IMR-90 (cell line): ENCODE results near the gene PLEKHJ1. TPM values are rescaled to one million over a fixed set of nuclear protein-coding genes. Genes with fewer than 3 reads are reported as not detected.

Source experiments
- ATAC-seq: fragments of 200-7000 bp; cut with Tn5 transposase; 2 replicates; pipeline ENCODE4 v1.9.1; 2020; ENCODE audit warnings: low read depth, mild to moderate bottlenecking, moderate library complexity
- BruUV-seq: library from RNA; stranded (reverse); fragments of 400-500 nt; replicated peaks from 2 replicates; lab custom pipeline; 2021; lab: Mats Ljungman, UMichigan
- CTCF ChIA-PET: fragments of 300-600 bp; formaldehyde crosslinking; extraction: SDS; loops from one replicate; lab custom pipeline; 2021; ENCODE audit warnings: antibody characterized with exemption; lab: Yijun Ruan, JAX
- POLR2A ChIA-PET: fragments of 300-600 bp; sonication (Branson Sonifier 250); formaldehyde crosslinking; loops from one replicate; lab custom pipeline; 2022; ENCODE audit warnings: antibody characterized with exemption; ENCODE audit not compliant: unreplicated experiment; lab: Charles Lee
- DNase-seq: peaks from one replicate; pipeline ENCODE4 v3.0.0; 2013
- H2AFZ ChIP-seq: replicated peaks from 2 replicates; pipeline ENCODE3; 2013; ENCODE audit warnings: low read length, mild to moderate bottlenecking; ENCODE audit not compliant: poor library complexity
- H2AK5ac ChIP-seq: 2 replicates; pipeline ENCODE4 v1.6.1; 2013; ENCODE audit warnings: low read depth, low read length, inconsistent platforms
- H2AK9ac ChIP-seq: replicated peaks from 2 replicates; pipeline ENCODE3; 2013; ENCODE audit warnings: mild to moderate bottlenecking, low read depth, low read length, moderate library complexity; ENCODE audit not compliant: poor library complexity
- H2BK120ac ChIP-seq: 2 replicates; pipeline ENCODE4 v1.6.1; 2013; ENCODE audit warnings: low read depth, low read length, inconsistent platforms
- H2BK15ac ChIP-seq: 3 replicates; pipeline ENCODE4 v1.6.1; 2013; ENCODE audit warnings: low read depth, low read length, inconsistent platforms
- H2BK20ac ChIP-seq: 2 replicates; pipeline ENCODE4 v1.6.1; 2013; ENCODE audit warnings: low read depth, mild to moderate bottlenecking, inconsistent platforms, low read length, moderate library complexity
- H2BK5ac ChIP-seq: 2 replicates; pipeline ENCODE4 v1.6.1; 2013; ENCODE audit warnings: mild to moderate bottlenecking, low read depth, low read length, inconsistent platforms; ENCODE audit not compliant: poor library complexity, severe bottlenecking
- H3K14ac ChIP-seq: replicated peaks from 2 replicates; pipeline ENCODE4 v1.6.1; 2013; ENCODE audit warnings: low read depth, low read length, inconsistent platforms
- H3K18ac ChIP-seq: 2 replicates; pipeline ENCODE4 v1.6.1; 2013; ENCODE audit warnings: low read depth, low read length, control low read depth
- H3K23ac ChIP-seq: 2 replicates; pipeline ENCODE4 v1.6.1; 2013; ENCODE audit warnings: low read depth, low read length, inconsistent platforms
- H3K27ac ChIP-seq: 2 replicates; pipeline ENCODE4 v1.5.1; 2013; ENCODE audit warnings: mild to moderate bottlenecking, control low read depth, low read length; ENCODE audit not compliant: insufficient read depth
- H3K27me3 ChIP-seq: 2 replicates; pipeline ENCODE4 v1.6.1; 2013; ENCODE audit warnings: low read length; ENCODE audit not compliant: control insufficient read depth, insufficient read depth
- H3K36me3 ChIP-seq: 2 replicates; pipeline ENCODE4 v1.6.1; 2013; ENCODE audit warnings: low read length, mixed read lengths; ENCODE audit not compliant: control insufficient read depth, insufficient read depth
- H3K4ac ChIP-seq: 2 replicates; pipeline ENCODE4 v1.6.1; 2013; ENCODE audit warnings: low read depth, low read length, inconsistent platforms
- H3K4me1 ChIP-seq: 2 replicates; pipeline ENCODE4 v1.6.1; 2013; ENCODE audit warnings: low read length, mixed read lengths; ENCODE audit not compliant: control insufficient read depth, insufficient read depth
- H3K4me2 ChIP-seq: 2 replicates; pipeline ENCODE4 v1.6.1; 2013; ENCODE audit warnings: low read depth, mild to moderate bottlenecking, control low read depth, low read length, moderate library complexity
- H3K4me3 ChIP-seq: 2 replicates; pipeline ENCODE4 v1.5.1; 2013; ENCODE audit warnings: low read depth, mild to moderate bottlenecking, control low read depth, low read length, moderate library complexity; ENCODE audit not compliant: insufficient read depth
- H3K56ac ChIP-seq: 2 replicates; pipeline ENCODE4 v1.6.1; 2013; ENCODE audit warnings: low read length, inconsistent platforms; ENCODE audit not compliant: insufficient read depth; ENCODE audit errors: extremely low read depth
- H3K79me1 ChIP-seq, 2 experiments: 2 replicates each; pipeline ENCODE4 v1.6.1; 2013; ENCODE audit warnings: low read length in 2 of 2, inconsistent platforms in 1 of 2, low read depth in 1 of 2
- H3K9ac ChIP-seq: 2 replicates; pipeline ENCODE4 v1.6.1; 2013; ENCODE audit warnings: low read depth, low read length, control low read depth
- H3K9me1 ChIP-seq: 2 replicates; pipeline ENCODE4 v1.6.1; 2013; ENCODE audit warnings: low read length, inconsistent platforms; ENCODE audit not compliant: insufficient read depth
- H3K9me3 ChIP-seq: 2 replicates; pipeline ENCODE4 v1.6.1; 2013; ENCODE audit warnings: low read length; ENCODE audit not compliant: control insufficient read depth, insufficient read depth
- H4K20me1 ChIP-seq: 2 replicates; pipeline ENCODE4 v1.6.1; 2013; ENCODE audit warnings: low read length, inconsistent platforms; ENCODE audit not compliant: insufficient read depth
- H4K5ac ChIP-seq: 2 replicates; pipeline ENCODE4 v1.6.1; 2013; ENCODE audit warnings: mild to moderate bottlenecking, low read depth, low read length, control low read depth
- H4K8ac ChIP-seq, 2 experiments: 2 replicates each; pipeline ENCODE4 v1.6.1; 2013; ENCODE audit warnings: low read depth in 2 of 2, low read length in 2 of 2, control low read depth in 1 of 2, inconsistent platforms in 1 of 2
- H4K91ac ChIP-seq: 2 replicates; pipeline ENCODE4 v1.6.1; 2013; ENCODE audit warnings: low read depth, low read length, inconsistent platforms; ENCODE audit not compliant: insufficient read depth
- MAFK ChIP-seq: IDR thresholded peaks from 2 replicates; pipeline ENCODE4 v1.6.1; 2012; ENCODE audit warnings: low read depth, low read length, improper control_type of control experiment
- MAZ ChIP-seq: IDR thresholded peaks from 2 replicates; pipeline ENCODE4 v1.6.1; 2012; ENCODE audit warnings: low read depth, mild to moderate bottlenecking, low read length, improper control_type of control experiment, moderate library complexity, borderline replicate concordance
- WGBS, 2 experiments: methylation state at CpG; one replicate each; pipeline versions ENCODE4 v1.1.5 to v1.1.7; 2013; ENCODE audit warnings: missing lambda C conversion rate in 2 of 2; ENCODE audit not compliant: insufficient read length in 1 of 2; ENCODE audit errors: extremely low coverage in 2 of 2; 5-methylcytosine and 5-hydroxymethylcytosine counted together
- dilution Hi-C: fragments of 300-500 bp; cut with HindIII; formaldehyde crosslinking; loops from one replicate; pipeline ENCODE4 v1.14.3; 2018; ENCODE audit warnings: low sequenced_read_pairs; ENCODE audit not compliant: unreplicated experiment
- in situ Hi-C: fragments of 300-500 bp; cut with MboI; formaldehyde crosslinking; loops from 3 replicates; pipeline ENCODE4 v1.14.3; 2019; ENCODE audit warnings: low sequenced_read_pairs, inconsistent platforms, mixed read lengths
- intact Hi-C: fragments of 100-400 bp; cut with micrococcal nuclease; formaldehyde crosslinking; loops from 2 replicates; pipeline ENCODE4 v1.10.0; 2022
- polyA plus RNA-seq, 3 experiments: library from polyadenylated mRNA; depleted of rRNA; stranded (reverse); fragments of >200 nt; gene quantifications; 2 replicates each; pipeline ENCODE4 v1.2.3, GENCODE V29; 2012; ENCODE audit warnings: low replicate concordance in 1 of 3
- total RNA-seq: library from RNA; depleted of rRNA; stranded (reverse); fragments of >200 nt; gene quantifications from 2 replicates; pipeline ENCODE4 v1.2.3, GENCODE V29; 2012

The PLEKHJ1 gene
- total and polyA plus RNA-seq, 2 of the 4 experiments (the other 2 are of a cell fraction) = 31.7 to 62.8 TPM

GRCh38 chr19:2242816-2243215 is 6.7 kb upstream of the PLEKHJ1 start:
- ChIA-PET POLR2A (no interaction called here), CTCF (no interaction called here)
- no peak overlapping the region for H3K23ac ChIP-seq
- H4K20me1 ChIP-seq = peaks cover 88% of the 10 kb centered on the region
- H2BK120ac ChIP-seq = no peak overlapping the region
- H2AK9ac ChIP-seq = no peak overlapping the region
- peaks cover 14% of the 10 kb centered on the region for H3K4me1 ChIP-seq
- TF ChIP-seq MAFK = no peak
- no peak for TF ChIP-seq MAZ
- no peak overlapping the region for H3K4me2 ChIP-seq
- H3K4ac ChIP-seq = no peak overlapping the region
- ATAC-seq = no peak
- no peak overlapping the region for H3K27ac ChIP-seq
- no peak overlapping the region for H2AFZ ChIP-seq
- no peak overlapping the region for H2BK20ac ChIP-seq
- intact Hi-C loops = no loop called here
- H4K5ac ChIP-seq = no peak overlapping the region
- peaks cover 8% of the 10 kb centered on the region for H3K9me1 ChIP-seq
- H3K36me3 ChIP-seq = peaks cover 51% of the 10 kb centered on the region
- peaks cover 4 to 60% of the 10 kb centered on the region in 2 experiments; a peak in 2 of 4 replicates for H3K79me1 ChIP-seq
- no peak overlapping the region for H2AK5ac ChIP-seq
- no peak for DNase-seq
- no TSS peak for BruUV-seq
- no peak overlapping the region for H3K4me3 ChIP-seq
- in situ Hi-C loops = no loop called here
- H2BK5ac ChIP-seq = no peak overlapping the region
- dilution Hi-C loops = no loop called here
- H3K18ac ChIP-seq = no peak overlapping the region
- H3K56ac ChIP-seq = no peak overlapping the region
- H3K9me3 ChIP-seq = no peaks in the 10 kb centered on the region
- no peak overlapping the region for H2BK15ac ChIP-seq
- no peaks in the 10 kb centered on the region for H3K27me3 ChIP-seq
- H3K9ac ChIP-seq = no peak overlapping the region
- no peak overlapping the region for H4K91ac ChIP-seq
- H3K14ac ChIP-seq = no peak overlapping the region
- 90% methylated on average over 5 of the region's 8 CpGs; no CpG with 5 or more reads in 1 of the 2 experiments for WGBS, 2 experiments
- H4K8ac ChIP-seq = no peak overlapping the region
